Measurements from ENCODE around the gene PSMB11.
"Not testable (repeated sequence)": the region's sequence is repeated elsewhere in the genome, so short reads cannot be mapped to it uniquely, and the experiment has no call there.

The PSMB11 gene

GRCh38 chr14:23042162-23042965 lies at the start of gene PSMB11:
Gene PSMB11 (plus strand): TSS chr14:23042212. CDS start chr14:23042226, 14 bp downstream.
- DNase-seq (ENCODE audit: low read depth in 2 of 3, low spot score in 1 of 3) = no peak

GRCh38 chr14:22993517-22993916 lies 48.5 kb upstream of the PSMB11 start:
- DNase-seq (ENCODE audit: low read depth in 2 of 3, low spot score in 1 of 3) = no peak

GRCh38 chr14:22994762-22995275 lies 47.2 kb upstream of the PSMB11 start:
- DNase-seq (ENCODE audit: low read depth in 2 of 3, low spot score in 1 of 3) = no peak

GRCh38 chr14:22995889-22996625 lies 46.0 kb upstream of the PSMB11 start:
- DNase-seq (ENCODE audit: low read depth in 2 of 3, low spot score in 1 of 3) = no peak

GRCh38 chr14:22996768-22997654 lies 45.0 kb upstream of the PSMB11 start:
- DNase-seq (ENCODE audit: low read depth in 2 of 3, low spot score in 1 of 3) = no peak

- no peak for DNase-seq (ENCODE audit: low read depth in 2 of 3, low spot score in 1 of 3)
Observed at GRCh38 chr14:22997676-22998323, 44.2 kb upstream of the PSMB11 start.

GRCh38 chr14:22998329-22999012 lies 43.5 kb upstream of the PSMB11 start:
- DNase-seq (ENCODE audit: low read depth in 2 of 3, low spot score in 1 of 3) = no peak

GRCh38 chr14:23000860-23001259 lies 41.2 kb upstream of the PSMB11 start:
- DNase-seq (ENCODE audit: low read depth in 2 of 3, low spot score in 1 of 3) = no peak

- no peak for DNase-seq (ENCODE audit: low read depth in 2 of 3, low spot score in 1 of 3)
Observed at GRCh38 chr14:23002592-23002991, 39.4 kb upstream of the PSMB11 start.

GRCh38 chr14:23004274-23004673 lies 37.7 kb upstream of the PSMB11 start:
- not testable (repeated sequence) for DNase-seq (ENCODE audit: low read depth in 2 of 3, low spot score in 1 of 3)

- DNase-seq (ENCODE audit: low read depth in 2 of 3, low spot score in 1 of 3) = no peak
Observed at GRCh38 chr14:23005451-23006187, 36.4 kb upstream of the PSMB11 start.

- no peak for DNase-seq (ENCODE audit: low read depth in 2 of 3, low spot score in 1 of 3)
Observed at GRCh38 chr14:23006188-23006534, 35.9 kb upstream of the PSMB11 start.

GRCh38 chr14:23006544-23007419 lies 35.2 kb upstream of the PSMB11 start:
- peak; percentile 94 to 96 (median 95) for DNase-seq (ENCODE audit: low read depth in 2 of 3, low spot score in 1 of 3)

- DNase-seq (ENCODE audit: low read depth in 2 of 3, low spot score in 1 of 3) = no peak
Observed at GRCh38 chr14:23008831-23009230, 33.2 kb upstream of the PSMB11 start.

GRCh38 chr14:23009483-23009938 lies 32.5 kb upstream of the PSMB11 start:
- no peak for DNase-seq (ENCODE audit: low read depth in 2 of 3, low spot score in 1 of 3)

GRCh38 chr14:23009939-23010726 lies 31.9 kb upstream of the PSMB11 start, which contains the start of gene C14orf93:
Gene C14orf93 (minus strand): TSS chr14:23010143. CDS start chr14:22999023, 11,120 bp downstream.
- DNase-seq (ENCODE audit: low read depth in 2 of 3, low spot score in 1 of 3) = peak; percentile 63 to 79 (median 74)

- no peak for DNase-seq (ENCODE audit: low read depth in 2 of 3, low spot score in 1 of 3)
Observed at GRCh38 chr14:23013054-23013748, 28.8 kb upstream of the PSMB11 start.
